ENCODE results near the gene OLFML3.

Gene OLFML3

DNA sequence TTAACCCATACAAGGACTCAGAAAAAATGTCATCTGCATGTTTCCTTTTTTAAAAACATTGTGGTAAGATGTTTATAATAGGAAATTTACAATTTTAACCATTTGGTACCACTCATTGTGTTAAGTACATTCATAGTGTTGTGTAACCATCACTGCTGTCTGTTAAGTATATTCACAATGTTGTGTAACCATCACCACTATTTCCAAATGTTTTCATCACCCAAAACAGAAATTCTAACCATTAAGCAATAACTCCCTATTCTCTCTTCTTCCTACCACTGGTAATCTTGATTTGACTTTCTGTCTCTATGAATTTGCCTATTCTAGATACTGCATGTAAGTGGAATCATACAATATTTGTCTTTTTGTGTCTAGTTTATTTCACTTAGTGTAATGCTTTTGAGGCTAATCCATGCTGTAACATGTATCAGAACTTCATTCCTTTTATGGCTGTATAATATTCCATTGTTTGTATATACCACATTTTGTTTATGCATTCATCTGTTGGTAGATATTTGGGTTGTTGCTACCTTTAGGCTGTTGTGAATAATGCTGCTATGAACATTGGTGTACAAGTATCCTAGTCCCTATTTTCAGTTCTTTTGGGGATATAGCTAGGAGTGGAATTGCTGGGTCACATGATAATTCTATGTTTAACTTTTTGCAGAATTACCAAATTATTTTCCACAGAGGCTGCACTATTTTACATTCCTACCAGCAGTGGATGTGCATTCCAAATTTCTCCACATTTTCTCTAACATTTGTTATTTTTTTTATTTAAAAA, 36.1 kb upstream of the OLFML3 start:
- TF ChIP-seq, protein P1, sequence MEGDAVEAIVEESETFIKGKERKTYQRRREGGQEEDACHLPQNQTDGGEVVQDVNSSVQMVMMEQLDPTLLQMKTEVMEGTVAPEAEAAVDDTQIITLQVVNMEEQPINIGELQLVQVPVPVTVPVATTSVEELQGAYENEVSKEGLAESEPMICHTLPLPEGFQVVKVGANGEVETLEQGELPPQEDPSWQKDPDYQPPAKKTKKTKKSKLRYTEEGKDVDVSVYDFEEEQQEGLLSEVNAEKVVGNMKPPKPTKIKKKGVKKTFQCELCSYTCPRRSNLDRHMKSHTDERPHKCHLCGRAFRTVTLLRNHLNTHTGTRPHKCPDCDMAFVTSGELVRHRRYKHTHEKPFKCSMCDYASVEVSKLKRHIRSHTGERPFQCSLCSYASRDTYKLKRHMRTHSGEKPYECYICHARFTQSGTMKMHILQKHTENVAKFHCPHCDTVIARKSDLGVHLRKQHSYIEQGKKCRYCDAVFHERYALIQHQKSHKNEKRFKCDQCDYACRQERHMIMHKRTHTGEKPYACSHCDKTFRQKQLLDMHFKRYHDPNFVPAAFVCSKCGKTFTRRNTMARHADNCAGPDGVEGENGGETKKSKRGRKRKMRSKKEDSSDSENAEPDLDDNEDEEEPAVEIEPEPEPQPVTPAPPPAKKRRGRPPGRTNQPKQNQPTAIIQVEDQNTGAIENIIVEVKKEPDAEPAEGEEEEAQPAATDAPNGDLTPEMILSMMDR (IDR thresholded peaks at IDR 0.05; ENCODE audit: poor library complexity, severe bottlenecking), result no peak
- ATAC-seq (ENCODE audit: low read depth), result no peak
- Histone ChIP-seq H3K9me3 (ENCODE audit: severe bottlenecking) (peaks cover 3% of the 10 kb centered on the region), H3K36me3 (ENCODE audit: low read depth) (peaks cover 43% of the 10 kb centered on the region), H3K27me3 (ENCODE audit: insufficient read depth, poor library complexity, severe bottlenecking) (no peaks in the 10 kb centered on the region), H3K27ac (ENCODE audit: poor library complexity, severe bottlenecking) (no peak overlapping the region), H3K4me1 (ENCODE audit: insufficient read depth, poor library complexity, severe bottlenecking) (no peaks in the 10 kb centered on the region), H3K4me3 (ENCODE audit: severe bottlenecking) (no peak overlapping the region)
- DNase-seq (ENCODE audit: low spot score), result no peak

DNA sequence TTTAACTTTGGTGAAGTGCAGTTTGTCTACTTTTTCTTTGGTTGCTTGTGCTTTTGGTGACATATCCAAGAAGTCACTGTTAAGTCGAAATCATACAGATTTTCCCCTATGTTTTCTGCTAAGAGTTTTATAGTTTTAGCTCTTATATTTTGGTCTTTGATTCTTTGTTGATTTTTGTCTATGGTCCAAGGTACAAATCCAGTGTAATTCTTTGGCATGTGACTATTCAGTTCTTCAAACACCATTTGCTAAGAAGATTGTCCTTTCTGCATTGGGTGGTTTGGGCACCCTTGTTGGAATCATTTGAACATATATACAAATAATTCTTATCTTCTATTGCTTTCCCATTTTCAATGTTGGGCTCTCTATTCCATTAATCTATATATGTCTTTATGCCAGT, 33.9 kb upstream of the OLFML3 start:
- H3K9me3 ChIP-seq (ENCODE audit: severe bottlenecking), result peaks cover 3% of the 10 kb centered on the region
- DNase-seq (ENCODE audit: low spot score), result no peak
- H3K4me1 ChIP-seq (ENCODE audit: insufficient read depth, poor library complexity, severe bottlenecking), result no peaks in the 10 kb centered on the region
- no peak for ATAC-seq (ENCODE audit: low read depth)
- H3K4me3 ChIP-seq (ENCODE audit: severe bottlenecking), result no peak overlapping the region
- TF ChIP-seq, protein P1 (IDR thresholded peaks at IDR 0.05; ENCODE audit: poor library complexity, severe bottlenecking), result no peak
- H3K36me3 ChIP-seq (ENCODE audit: low read depth), result peaks cover 40% of the 10 kb centered on the region
- H3K27me3 ChIP-seq (ENCODE audit: insufficient read depth, poor library complexity, severe bottlenecking), result no peaks in the 10 kb centered on the region
- no peak overlapping the region for H3K27ac ChIP-seq (ENCODE audit: poor library complexity, severe bottlenecking)

DNA sequence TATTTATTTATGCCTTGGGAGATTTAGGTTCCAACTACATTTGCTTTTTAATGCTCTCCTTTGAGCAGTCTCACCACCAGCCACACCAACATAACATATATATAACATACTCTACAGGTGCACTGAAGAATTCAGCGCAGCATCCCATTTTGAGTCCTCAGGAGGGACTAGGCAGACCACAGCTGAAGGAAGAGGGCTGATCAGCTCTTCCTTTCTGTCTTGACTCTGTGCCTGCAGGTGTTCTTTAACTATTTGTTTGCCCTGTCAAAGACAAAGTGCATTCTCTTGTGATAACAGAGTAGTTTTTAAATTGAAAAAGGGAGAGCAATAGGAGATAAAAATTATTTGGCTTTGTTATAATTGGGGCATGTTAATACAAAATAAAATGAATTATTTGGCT, 33.2 kb upstream of the OLFML3 start:
- DNase-seq (ENCODE audit: low spot score) (no peak), ATAC-seq (ENCODE audit: low read depth) (no peak)
- peaks cover 3% of the 10 kb centered on the region for H3K9me3 ChIP-seq (ENCODE audit: severe bottlenecking)
- H3K4me1 ChIP-seq (ENCODE audit: insufficient read depth, poor library complexity, severe bottlenecking), result no peaks in the 10 kb centered on the region
- H3K4me3 ChIP-seq (ENCODE audit: severe bottlenecking), result no peak overlapping the region
- H3K27ac ChIP-seq (ENCODE audit: poor library complexity, severe bottlenecking), result no peak overlapping the region
- peaks cover 32% of the 10 kb centered on the region for H3K36me3 ChIP-seq (ENCODE audit: low read depth)
- TF ChIP-seq, protein P1 (IDR thresholded peaks at IDR 0.05; ENCODE audit: poor library complexity, severe bottlenecking), result no peak
- H3K27me3 ChIP-seq (ENCODE audit: insufficient read depth, poor library complexity, severe bottlenecking), result no peaks in the 10 kb centered on the region

DNA sequence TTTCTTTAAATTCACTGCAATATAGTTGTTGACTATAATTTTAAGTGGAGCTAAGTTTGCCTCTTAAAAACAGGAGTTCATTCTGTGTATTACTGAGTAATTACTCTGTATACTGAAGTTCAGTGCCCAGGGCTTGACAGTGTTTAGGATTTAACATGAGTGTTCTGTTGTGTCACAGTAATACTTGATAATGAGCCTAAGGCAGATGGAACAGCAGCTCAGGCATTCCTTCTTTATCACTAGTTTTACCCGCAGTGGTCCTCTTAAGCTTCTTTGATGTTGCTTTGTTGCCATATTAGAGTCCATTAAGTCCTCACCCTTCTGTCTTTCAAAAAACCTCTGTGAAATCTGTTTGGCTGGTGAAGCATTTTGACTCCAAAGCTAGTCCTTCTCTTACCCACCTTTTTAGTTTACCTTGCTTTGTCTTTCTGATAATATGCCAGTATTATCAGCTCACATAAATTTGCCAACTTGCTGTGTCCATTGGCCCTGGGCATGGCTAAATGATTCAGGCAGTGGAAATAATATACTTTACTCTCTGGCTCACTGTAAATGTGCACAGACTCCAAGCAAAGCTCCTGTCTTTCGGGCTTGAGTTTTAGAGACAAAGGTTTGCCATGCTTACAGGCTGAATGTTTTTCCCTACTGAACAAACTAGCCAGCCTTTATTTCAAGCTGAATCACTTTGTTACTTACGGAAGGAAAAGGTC, 32.4 kb upstream of the OLFML3 start:
- no peaks in the 10 kb centered on the region for H3K27me3 ChIP-seq (ENCODE audit: insufficient read depth, poor library complexity, severe bottlenecking)
- H3K4me3 ChIP-seq (ENCODE audit: severe bottlenecking), result no peak overlapping the region
- no peak for ATAC-seq (ENCODE audit: low read depth)
- TF ChIP-seq, protein P1 (IDR thresholded peaks at IDR 0.05; ENCODE audit: poor library complexity, severe bottlenecking), result no peak
- no peak for DNase-seq (ENCODE audit: low spot score)
- peaks cover 25% of the 10 kb centered on the region for H3K36me3 ChIP-seq (ENCODE audit: low read depth)
- H3K4me1 ChIP-seq (ENCODE audit: insufficient read depth, poor library complexity, severe bottlenecking), result no peaks in the 10 kb centered on the region
- peaks cover 3% of the 10 kb centered on the region for H3K9me3 ChIP-seq (ENCODE audit: severe bottlenecking)
- no peak overlapping the region for H3K27ac ChIP-seq (ENCODE audit: poor library complexity, severe bottlenecking)
